ENCODE data around the gene PCOLCE2.

- TF ChIP-seq CTCF (conservative IDR thresholded peaks at IDR 0.05 in 1 of 2, IDR thresholded peaks at IDR 0.05 in 1 of 2; ENCODE audit: extremely low read depth in 1 of 2, insufficient read depth in 1 of 2, low read depth in 1 of 2, low read length in 2 of 2) (no peak), EZH2 (IDR thresholded peaks at IDR 0.05; ENCODE audit: borderline replicate concordance, low read length) (no peak)
Observed at GRCh38 chr3:142801746-142802145, 87.1 kb downstream of the PCOLCE2 start.

All from mammary epithelial cell (primary cell).